ENCODE data around the gene MED4. TPM values are rescaled to one million over a fixed set of nuclear protein-coding genes. Genes with fewer than 3 reads are reported as not detected.

Gene MED4
- total and polyA plus RNA-seq, 2 experiments from 2014 or later, result 31.9 to 66.1 TPM

DNA sequence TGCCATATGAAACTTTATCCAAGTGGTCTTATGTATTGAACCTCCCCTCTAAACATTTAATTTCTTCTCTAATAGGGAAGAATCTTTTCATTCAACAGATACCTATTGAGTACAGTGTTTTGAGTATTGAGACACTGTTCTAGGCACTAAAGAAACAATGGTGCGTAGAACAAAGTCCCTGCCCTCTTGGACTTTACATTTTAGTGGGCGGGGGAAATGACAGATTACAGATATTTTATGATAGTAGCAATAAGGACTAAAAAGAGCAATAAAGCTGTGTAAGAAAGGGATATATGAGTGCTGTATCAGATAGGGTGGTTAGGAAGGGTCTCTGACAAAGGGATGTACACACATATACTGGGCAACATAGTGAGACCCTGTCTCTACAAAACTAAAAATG lies 52.0 kb downstream of the MED4 start:
- WGBS, 2 experiments (ENCODE audit: low coverage in 1 of 2, low lambda C conversion rate in 2 of 2, missing lambda C conversion rate in 2 of 2), result 96 to 97% methylated on average over 2 of the region's 2 CpGs

DNA sequence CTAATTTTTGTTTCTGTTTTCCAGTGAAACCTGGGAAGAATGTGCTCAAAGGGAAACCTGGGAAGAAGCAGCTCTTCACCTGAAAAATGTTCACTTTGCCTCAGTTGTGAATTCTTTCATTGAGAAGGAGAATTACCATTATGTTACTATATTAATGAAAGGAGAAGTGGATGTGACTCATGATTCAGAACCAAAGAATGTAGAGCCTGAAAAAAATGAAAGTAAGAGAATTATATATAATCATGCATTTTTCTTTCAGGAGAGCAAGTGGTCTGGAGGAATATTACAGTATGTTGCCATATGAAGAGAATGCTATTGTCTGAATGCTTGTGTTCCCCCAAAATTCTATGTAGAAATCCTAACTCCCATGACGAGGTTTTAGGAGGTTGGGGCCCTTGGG lies 54.0 kb downstream of the MED4 start:
- no peak overlapping the region for H3K9ac ChIP-seq
- WGBS, 2 experiments (ENCODE audit: low coverage in 1 of 2, low lambda C conversion rate in 2 of 2, missing lambda C conversion rate in 2 of 2), result 39 to 65% methylated on average over 1 of the region's 1 CpG

More for the DNA sequence above, 52.0 kb downstream of the MED4 start:
- Histone ChIP-seq H3K9me3 (ENCODE audit: low read depth) (no peaks in the 10 kb centered on the region), H3K36me3 (ENCODE audit: low read depth) (0 out of 2 replicates have a peak, but pooled peaks cover 6% of the 10 kb centered on the region), H3K4me1 (ENCODE audit: insufficient read depth) (peaks cover 31% of the 10 kb centered on the region), H3K4me2 (ENCODE audit: unreplicated experiment) (peak overlapping the region; percentile 80), H3K9me2 (ENCODE audit: insufficient read depth) (no peaks in the 10 kb centered on the region), H3K27ac (peak overlapping the region; percentile 46), H3K9ac (no peak overlapping the region), H3K79me2 (ENCODE audit: insufficient read depth) (peaks cover 26% of the 10 kb centered on the region), H4K20me1 (ENCODE audit: insufficient read depth) (no peaks in the 10 kb centered on the region), H3K4me3 (no peak overlapping the region), H3F3A (ENCODE audit: insufficient read depth) (peaks cover 33% of the 10 kb centered on the region), H2AFZ (no peak overlapping the region), H3K27me3 (replicated peaks; ENCODE audit: insufficient read depth) (no peaks in the 10 kb centered on the region)
- DNase-seq, result no peak
- in situ Hi-C loops (cut with MboI), result no loop called here
- no peak for TF ChIP-seq EZH2 (IDR thresholded peaks at IDR 0.05; ENCODE audit: insufficient read depth, poor library complexity, severe bottlenecking)
- no peak for TF ChIP-seq EZH2phosphoT487 (IDR thresholded peaks at IDR 0.05; ENCODE audit: insufficient read depth, low read depth)

DNA sequence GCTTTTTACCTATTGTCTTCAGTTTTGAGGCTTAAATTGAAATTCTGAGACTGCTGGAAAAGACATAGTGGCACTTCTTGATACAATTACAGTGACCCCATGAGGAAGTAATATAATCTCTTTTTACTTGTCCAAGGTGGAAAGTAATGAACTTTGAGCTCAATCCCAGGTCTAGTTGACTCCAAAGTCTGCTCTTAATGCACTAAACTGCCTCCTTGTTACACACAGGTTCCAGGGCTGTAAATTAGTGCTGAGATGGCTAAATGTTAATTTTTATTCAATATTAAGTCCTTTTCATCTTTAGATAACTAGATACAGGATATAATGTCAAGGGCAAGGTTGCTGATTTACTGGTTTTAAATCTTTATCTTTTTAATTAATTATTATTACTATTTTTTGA lies 54.9 kb downstream of the MED4 start:
- Histone ChIP-seq H4K20me1 (ENCODE audit: insufficient read depth) (no peaks in the 10 kb centered on the region), H3K4me1 (ENCODE audit: insufficient read depth) (peaks cover 41% of the 10 kb centered on the region), H3K9me2 (ENCODE audit: insufficient read depth) (no peaks in the 10 kb centered on the region), H3K9ac (no peak overlapping the region), H3K36me3 (ENCODE audit: low read depth) (no peaks in the 10 kb centered on the region), H2AFZ (no peak overlapping the region), H3F3A (ENCODE audit: insufficient read depth) (peaks cover 32% of the 10 kb centered on the region), H3K27ac (no peak overlapping the region), H3K4me3 (no peak overlapping the region), H3K4me2 (ENCODE audit: unreplicated experiment) (no peak overlapping the region), H3K9me3 (ENCODE audit: low read depth) (no peaks in the 10 kb centered on the region), H3K79me2 (ENCODE audit: insufficient read depth) (peaks cover 35% of the 10 kb centered on the region), H3K27me3 (replicated peaks; ENCODE audit: insufficient read depth) (no peaks in the 10 kb centered on the region)
- TF ChIP-seq EZH2phosphoT487 (IDR thresholded peaks at IDR 0.05; ENCODE audit: insufficient read depth, low read depth) (no peak), EZH2 (IDR thresholded peaks at IDR 0.05; ENCODE audit: insufficient read depth, poor library complexity, severe bottlenecking) (no peak)
- in situ Hi-C loops (cut with MboI), result no loop called here
- DNase-seq, result no peak

More for the DNA sequence above, 54.0 kb downstream of the MED4 start:
- H3K9me2 ChIP-seq (ENCODE audit: insufficient read depth), result no peaks in the 10 kb centered on the region
- no peak overlapping the region for H3K27ac ChIP-seq
- peaks cover 37% of the 10 kb centered on the region for H3F3A ChIP-seq (ENCODE audit: insufficient read depth)
- H3K4me2 ChIP-seq (ENCODE audit: unreplicated experiment), result peak overlapping the region; percentile 39
- H3K9me3 ChIP-seq (ENCODE audit: low read depth), result no peaks in the 10 kb centered on the region
- H3K4me1 ChIP-seq (ENCODE audit: insufficient read depth), result peaks cover 41% of the 10 kb centered on the region
- peak; percentile 35 for DNase-seq
- TF ChIP-seq EZH2 (IDR thresholded peaks at IDR 0.05; ENCODE audit: insufficient read depth, poor library complexity, severe bottlenecking) (no peak), EZH2phosphoT487 (IDR thresholded peaks at IDR 0.05; ENCODE audit: insufficient read depth, low read depth) (no peak)
- H3K4me3 ChIP-seq, result no peak overlapping the region
- peaks cover 33% of the 10 kb centered on the region for H3K79me2 ChIP-seq (ENCODE audit: insufficient read depth)
- in situ Hi-C loops (cut with MboI), result no loop called here
- 0 out of 2 replicates have a peak, but pooled peaks cover 5% of the 10 kb centered on the region for H3K36me3 ChIP-seq (ENCODE audit: low read depth)
- no peaks in the 10 kb centered on the region for H4K20me1 ChIP-seq (ENCODE audit: insufficient read depth)
- H2AFZ ChIP-seq, result no peak overlapping the region
- no peaks in the 10 kb centered on the region for H3K27me3 ChIP-seq (replicated peaks; ENCODE audit: insufficient read depth)

DNA sequence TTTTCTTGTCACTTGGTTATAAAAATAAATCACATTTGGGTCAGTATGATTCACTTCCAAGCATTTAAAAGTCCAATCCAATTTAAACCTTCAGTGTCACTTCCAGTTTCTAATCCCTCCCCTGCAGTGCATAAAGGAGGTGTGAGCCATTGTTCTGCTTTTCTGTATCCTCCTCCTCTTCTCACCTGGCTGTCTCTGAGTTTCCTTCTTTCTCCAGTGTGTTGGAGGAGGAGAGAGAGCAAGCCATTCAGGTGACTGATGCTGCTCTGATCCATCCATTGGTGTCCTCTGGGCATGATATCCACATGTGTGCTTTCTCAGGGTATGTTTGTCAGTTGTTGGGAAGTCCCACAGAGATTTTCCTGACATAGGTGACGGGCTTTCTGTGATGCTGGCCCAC lies 56.1 kb downstream of the MED4 start:
- Histone ChIP-seq H3K4me2 (ENCODE audit: unreplicated experiment) (peak overlapping the region; percentile 86), H2AFZ (peak overlapping the region; percentile 95), H3K9ac (no peak overlapping the region), H3K79me2 (ENCODE audit: insufficient read depth) (peaks cover 35% of the 10 kb centered on the region), H3K9me3 (ENCODE audit: low read depth) (no peaks in the 10 kb centered on the region), H3K9me2 (ENCODE audit: insufficient read depth) (no peaks in the 10 kb centered on the region), H3K27me3 (replicated peaks; ENCODE audit: insufficient read depth) (no peaks in the 10 kb centered on the region), H4K20me1 (ENCODE audit: insufficient read depth) (no peaks in the 10 kb centered on the region), H3K4me1 (ENCODE audit: insufficient read depth) (peaks cover 34% of the 10 kb centered on the region), H3K36me3 (ENCODE audit: low read depth) (no peaks in the 10 kb centered on the region; the same call in 1 of the 2 replicates), H3K4me3 (peak overlapping the region; percentile 97), H3K27ac (peak overlapping the region; percentile 99; the same call in 1 of the 2 replicates), H3F3A (ENCODE audit: insufficient read depth) (peaks cover 22% of the 10 kb centered on the region)
- WGBS, 2 experiments (ENCODE audit: low coverage in 1 of 2, low lambda C conversion rate in 2 of 2, missing lambda C conversion rate in 2 of 2), result 91 to 100% methylated on average over 1 of the region's 1 CpG
- peak; percentile 6 for DNase-seq
- TF ChIP-seq EZH2phosphoT487 (IDR thresholded peaks at IDR 0.05; ENCODE audit: insufficient read depth, low read depth), result no peak
- TF ChIP-seq EZH2 (IDR thresholded peaks at IDR 0.05; ENCODE audit: insufficient read depth, poor library complexity, severe bottlenecking), result no peak
- in situ Hi-C loops (cut with MboI), result no loop called here

Measured in GM23248 (cell line).